ENCODE measurements around the gene KCNIP4. TPM values are rescaled to one million over a fixed set of nuclear protein-coding genes. Genes with fewer than 3 reads are reported as not detected.

KCNIP4 gene
- total and polyA plus RNA-seq, 10 of the 15 experiments (the other 5 are each of a cell fraction or from before 2014, with no cell fraction given): 0.03 to 0.23 (median 0.13) TPM; not detected in 7

GRCh38 chr4:21032089-21032645, 916.4 kb downstream of the KCNIP4 start:
- 51% methylated on average over 3 of the region's 3 CpGs for WGBS (ENCODE audit: insufficient coverage, insufficient replicate concordance, low lambda C conversion rate, missing lambda C conversion rate)
- H3K4me2 ChIP-seq (ENCODE audit: control insufficient read depth, insufficient read depth): no peak overlapping the region
- ATAC-seq: no peak
- RAD21 ChIA-PET (ENCODE audit: unreplicated experiment): no interaction called here
- no peak overlapping the region for H3K27ac ChIP-seq (ENCODE audit: control insufficient read depth, insufficient read depth)
- no peaks in the 10 kb centered on the region for H3K9me3 ChIP-seq (replicated peaks; ENCODE audit: control insufficient read depth, insufficient read depth, low read length)
- CTCF ChIA-PET: no interaction called here
- H2AFZ ChIP-seq (ENCODE audit: control insufficient read depth, low read depth, low read length): no peak overlapping the region
- H3K4me3 ChIP-seq: no peak overlapping the region
- BruUV-seq (replicated peaks): no TSS peak
- no peaks in the 10 kb centered on the region for H3K4me1 ChIP-seq (ENCODE audit: control insufficient read depth, insufficient read depth, low read length)
- no peaks in the 10 kb centered on the region for H3K79me2 ChIP-seq (ENCODE audit: control insufficient read depth, insufficient read depth, low read length)
- POLR2A ChIA-PET: no interaction called here
- SMC1A ChIA-PET (ENCODE audit: uncharacterized antibody, unreplicated experiment): no interaction called here
- H3K9ac ChIP-seq (ENCODE audit: control insufficient read depth, insufficient read depth, low read length): no peak overlapping the region
- H4K20me1 ChIP-seq (ENCODE audit: control insufficient read depth, insufficient read depth): no peaks in the 10 kb centered on the region
- DNase-seq (ENCODE audit: low read depth, low spot score): no peak
- no peaks in the 10 kb centered on the region for H3K36me3 ChIP-seq (ENCODE audit: control insufficient read depth in 2 of 2, insufficient read depth in 2 of 2, low read length in 1 of 2)
- no peak for FAIRE-seq
- in situ Hi-C loops (cut with MboI) (no loop called here), intact Hi-C loops (cut with micrococcal nuclease; ENCODE audit: unreplicated experiment) (no loop called here)
- TF ChIP-seq CHD4 (IDR thresholded peaks at IDR 0.05): no peak
- TF ChIP-seq IKZF2 (IDR thresholded peaks at IDR 0.05): no peak
- no peak for TF ChIP-seq CTCF (IDR thresholded peaks at IDR 0.05 in 2 of 3, conservative IDR thresholded peaks at IDR 0.05 in 1 of 3; ENCODE audit: control insufficient read depth in 2 of 3, extremely low read depth in 1 of 3, insufficient read depth in 1 of 3, low read depth in 3 of 3, low read length in 3 of 3)
- TF ChIP-seq SRF (IDR thresholded peaks at IDR 0.05; ENCODE audit: low read depth in 2 of 2, low read length in 2 of 2): no peak
- no peak for TF ChIP-seq SREBF1 (IDR thresholded peaks at IDR 0.05; ENCODE audit: low read length)
- TF ChIP-seq STAT3 (IDR thresholded peaks at IDR 0.05; ENCODE audit: low read depth, low read length): no peak
- TF ChIP-seq NR2F1 (conservative IDR thresholded peaks at IDR 0.05): no peak
- TF ChIP-seq RAD21 (IDR thresholded peaks at IDR 0.05; ENCODE audit: insufficient read depth, low read depth, low read length): no peak
- TF ChIP-seq POLR2AphosphoS2 (IDR thresholded peaks at IDR 0.05; ENCODE audit: low read depth, low read length): no peak
- no peak for TF ChIP-seq ZBTB33 (IDR thresholded peaks at IDR 0.05)
- TF ChIP-seq ELK1 (IDR thresholded peaks at IDR 0.05; ENCODE audit: low read depth, low read length): no peak
- TF ChIP-seq FOS (IDR thresholded peaks at IDR 0.05; ENCODE audit: borderline replicate concordance, extremely low read depth, insufficient read length): no peak
- no peak for TF ChIP-seq MTA2 (IDR thresholded peaks at IDR 0.05; ENCODE audit: low read depth)
- TF ChIP-seq MYB (IDR thresholded peaks at IDR 0.05; ENCODE audit: borderline replicate concordance, low read depth, low read length): no peak
- TF ChIP-seq SMARCA5 (IDR thresholded peaks at IDR 0.05): no peak
- no peaks in the 10 kb centered on the region for H3K27me3 ChIP-seq (replicated peaks in 1 of 2; ENCODE audit: control insufficient read depth in 2 of 2, insufficient read depth in 2 of 2, low read length in 1 of 2)

All from GM12878 (cell line).